SH-SY5Y (cell line): ENCODE measurements around the gene BORCS8.

Source experiments
- GATA2 ChIP-seq: IDR thresholded peaks from 2 replicates; pipeline ENCODE4 v1.6.1; 2011; ENCODE audit warnings: mild to moderate bottlenecking, low read depth, low read length
- GATA3 ChIP-seq: IDR thresholded peaks from 2 replicates; pipeline ENCODE4 v1.6.1; 2011; ENCODE audit warnings: low read depth, mild to moderate bottlenecking, low read length, moderate library complexity

- no peak for TF ChIP-seq GATA2
- no peak for TF ChIP-seq GATA3
Measured at GRCh38 chr19:19137556-19138108, 54.3 kb downstream of the BORCS8 start.
